Caco-2 (cell line): ENCODE measurements around the gene SYS1. TPM values are rescaled to one million over a fixed set of nuclear protein-coding genes. Genes with fewer than 3 reads are reported as not detected.

Experiments used
- BruUV-seq: library from RNA; stranded (reverse); fragments of 400-500 nt; replicated peaks from 2 replicates; lab custom pipeline; 2021; lab: Mats Ljungman, UMichigan
- CTCF ChIA-PET: fragments of 300-600 bp; sonication (Branson Sonifier 250); formaldehyde crosslinking; loops from one replicate; lab custom pipeline; 2022; ENCODE audit warnings: antibody characterized with exemption; lab: Charles Lee
- POLR2A ChIA-PET: fragments of 300-600 bp; sonication (Branson Sonifier 250); formaldehyde crosslinking; loops from one replicate; lab custom pipeline; 2022; ENCODE audit warnings: antibody characterized with exemption; lab: Charles Lee
- DNase-seq, 2 experiments: peaks; one replicate each; pipeline versions ENCODE4 v3.0.0 to v3.0.0-alpha.2; 2020 to 2022
- H3K27me3 ChIP-seq: replicated peaks from 2 replicates; pipeline ENCODE4 v1.6.0; 2011; ENCODE audit warnings: low read length; ENCODE audit not compliant: control insufficient read depth, insufficient read depth
- H3K36me3 ChIP-seq: 2 replicates; pipeline ENCODE4 v1.5.1; 2011; ENCODE audit warnings: low read length; ENCODE audit not compliant: control insufficient read depth, insufficient read depth
- H3K4me1 ChIP-seq: fragments of 250-450 bp; sonication (Bioruptor Pico); 2 replicates; pipeline ENCODE4 v1.5.1; 2020; ENCODE audit warnings: mild to moderate bottlenecking
- H3K4me3 ChIP-seq: 2 replicates; pipeline ENCODE4 v1.5.1; 2011; ENCODE audit warnings: low read depth, mild to moderate bottlenecking, control low read depth, low read length
- H3K9me3 ChIP-seq: fragments of 250-450 bp; sonication (Bioruptor Pico); 2 replicates; pipeline ENCODE4 v1.5.1; 2020; ENCODE audit warnings: mild to moderate bottlenecking, moderate library complexity
- H3K27ac Mint-ChIP-seq: one replicate; pipeline ENCODE4 v1.8.0; 2022; ENCODE audit warnings: mixed read lengths; ENCODE audit not compliant: unreplicated experiment
- H3K27me3 Mint-ChIP-seq: one replicate; pipeline ENCODE4 v1.8.0; 2022; ENCODE audit warnings: mixed read lengths; ENCODE audit not compliant: insufficient read depth, unreplicated experiment
- H3K36me3 Mint-ChIP-seq: one replicate; pipeline ENCODE4 v1.8.0; 2022; ENCODE audit warnings: mild to moderate bottlenecking, mixed read lengths; ENCODE audit not compliant: insufficient read depth, unreplicated experiment
- H3K4me1 Mint-ChIP-seq: one replicate; pipeline ENCODE4 v1.8.0; 2022; ENCODE audit warnings: low read depth, mixed read lengths; ENCODE audit not compliant: unreplicated experiment
- H3K4me3 Mint-ChIP-seq: one replicate; pipeline ENCODE4 v1.8.0; 2022; ENCODE audit warnings: mild to moderate bottlenecking, moderate library complexity, mixed read lengths; ENCODE audit not compliant: unreplicated experiment
- H3K9me3 Mint-ChIP-seq: one replicate; pipeline ENCODE4 v1.8.0; 2022; ENCODE audit warnings: mixed read lengths; ENCODE audit not compliant: unreplicated experiment
- CTCF ChIP-seq, 2 experiments: fragments of 200-600 bp in 1 of 2; IDR thresholded peaks; 1 replicate in 1 of 2; 2 replicates in 1 of 2; pipeline versions ENCODE4 v1.5.1 to v1.8.0; 2011 to 2022; ENCODE audit warnings: antibody characterized with exemption in 1 of 2, control low read depth in 1 of 2, inconsistent platforms in 1 of 2, low read depth in 1 of 2, low read length in 1 of 2, mild to moderate bottlenecking in 1 of 2, moderate library complexity in 1 of 2; ENCODE audit not compliant: insufficient read depth in 1 of 2, severe bottlenecking in 1 of 2, unreplicated experiment in 1 of 2
- intact Hi-C: fragments of 100-400 bp; cut with micrococcal nuclease; formaldehyde crosslinking; loops from one replicate; pipeline ENCODE4 v1.10.0; 2022; ENCODE audit not compliant: unreplicated experiment
- total RNA-seq: library from RNA; stranded (reverse); gene quantifications from 2 replicates; pipeline ENCODE4 v1.2.3, GENCODE V29; 2022

The SYS1 gene
- total RNA-seq, 1 experiment from 2014 or later, result 62.1 TPM

GRCh38 chr20:45368221-45368980 lies 5.4 kb downstream of the SYS1 start:
- H3K4me3 ChIP-seq, result no peak overlapping the region
- no peaks in the 10 kb centered on the region; the same call in 1 of the 2 replicates for H3K4me1 ChIP-seq
- H3K27me3 ChIP-seq, result no peaks in the 10 kb centered on the region
- intact Hi-C loops, result no loop called here
- no peak for DNase-seq
- no peaks in the 10 kb centered on the region for H3K9me3 Mint-ChIP-seq
- no TSS peak for BruUV-seq
- no peak overlapping the region for H3K27ac Mint-ChIP-seq
- ChIA-PET CTCF (interaction anchor here (0.5 to 1.1 kb wide), 3 partner anchors 46 to 119 kb away, joined by 3 to 5 read pairs (median 4); no protein-coding TSS in a partner anchor), POLR2A (interaction anchor here (1.0 to 1.1 kb wide), 2 partner anchors 9 to 68 kb away, joined by 3 to 5 read pairs; no protein-coding TSS in a partner anchor)
- no peak for TF ChIP-seq CTCF (IDR thresholded peaks at IDR 0.05; ENCODE audit: insufficient read depth in 1 of 2, low read depth in 1 of 2, low read length in 1 of 2, severe bottlenecking in 1 of 2, unreplicated experiment in 1 of 2)
- H3K4me1 Mint-ChIP-seq, result peaks cover 7% of the 10 kb centered on the region
- peaks cover 4% of the 10 kb centered on the region for H3K36me3 ChIP-seq
- peaks cover 26% of the 10 kb centered on the region for H3K36me3 Mint-ChIP-seq
- H3K9me3 ChIP-seq, result no peaks in the 10 kb centered on the region
- H3K27me3 Mint-ChIP-seq, result no peaks in the 10 kb centered on the region
- H3K4me3 Mint-ChIP-seq, result no peak overlapping the region

- CTCF ChIA-PET, result interaction anchor here (1.2 to 4.6 kb wide), 4 partner anchors 8 to 66 kb away, joined by 4 to 95 read pairs (median 8); partner anchors contain the start of gene SYS1
- Mint-ChIP-seq H3K4me3 (no peak overlapping the region), H3K27ac (no peak overlapping the region), H3K27me3 (no peaks in the 10 kb centered on the region), H3K4me1 (no peaks in the 10 kb centered on the region), H3K36me3 (peaks cover 25% of the 10 kb centered on the region), H3K9me3 (no peaks in the 10 kb centered on the region)
- DNase-seq, result no peak
- H3K27me3 ChIP-seq, result no peaks in the 10 kb centered on the region
- no peaks in the 10 kb centered on the region for H3K9me3 ChIP-seq
- POLR2A ChIA-PET, result interaction anchor here (0.5 kb wide), 1 partner anchor 52 kb away, joined by 6 read pairs; no protein-coding TSS in a partner anchor
- H3K4me1 ChIP-seq, result no peaks in the 10 kb centered on the region
- H3K4me3 ChIP-seq, result no peak overlapping the region
- intact Hi-C loops, result no loop called here
- TF ChIP-seq CTCF (IDR thresholded peaks at IDR 0.05; ENCODE audit: insufficient read depth in 1 of 2, low read depth in 1 of 2, low read length in 1 of 2, severe bottlenecking in 1 of 2, unreplicated experiment in 1 of 2), result no peak
- H3K36me3 ChIP-seq, result peaks cover 4% of the 10 kb centered on the region
- BruUV-seq, result no TSS peak
Measured at GRCh38 chr20:45370571-45371160, 7.7 kb downstream of the SYS1 start.

- H3K27ac Mint-ChIP-seq, result no peak overlapping the region
- H3K4me1 Mint-ChIP-seq, result no peaks in the 10 kb centered on the region
- Histone ChIP-seq H3K4me1 (no peaks in the 10 kb centered on the region), H3K4me3 (no peak overlapping the region), H3K9me3 (no peaks in the 10 kb centered on the region), H3K27me3 (no peaks in the 10 kb centered on the region), H3K36me3 (no peaks in the 10 kb centered on the region; the same call in 1 of the 2 replicates)
- DNase-seq, result no peak
- no peak overlapping the region for H3K4me3 Mint-ChIP-seq
- POLR2A ChIA-PET, result interaction anchor here (0.6 to 1.3 kb wide), 2 partner anchors 25 to 72 kb away, joined by 3 to 5 read pairs; no protein-coding TSS in a partner anchor
- intact Hi-C loops, result no loop called here
- peaks cover 20% of the 10 kb centered on the region for H3K36me3 Mint-ChIP-seq
- no peaks in the 10 kb centered on the region for H3K9me3 Mint-ChIP-seq
- TF ChIP-seq CTCF (IDR thresholded peaks at IDR 0.05; ENCODE audit: insufficient read depth in 1 of 2, low read depth in 1 of 2, low read length in 1 of 2, severe bottlenecking in 1 of 2, unreplicated experiment in 1 of 2), result no peak
- H3K27me3 Mint-ChIP-seq, result no peaks in the 10 kb centered on the region
- CTCF ChIA-PET, result interaction anchor here (0.9 to 4.6 kb wide), 5 partner anchors 9 to 399 kb away, joined by 3 to 95 read pairs (median 9); partner anchors contain the start of gene SYS1
- BruUV-seq, result no TSS peak
Measured at GRCh38 chr20:45372241-45372640, 9.3 kb downstream of the SYS1 start.
